Erythroblast (primary cell): ENCODE measurements around the gene FASN.
A peak's percentile ranks its signal among the peaks of the same experiment; 100 is the strongest.

Experiments
- DNase-seq, 2 experiments: peaks; one replicate each; lab custom pipeline; 2025; lab: John Stamatoyannopoulos, UW
- GATA1 ChIP-seq: IDR thresholded peaks from 2 replicates; pipeline ENCODE4 v1.6.1; 2011; ENCODE audit warnings: low read depth, mild to moderate bottlenecking, control low read depth, low read length, moderate library complexity
- POLR2A ChIP-seq: IDR thresholded peaks from 2 replicates; pipeline ENCODE4 v1.6.1; 2011; ENCODE audit warnings: mild to moderate bottlenecking, low read length

Gene FASN

GRCh38 chr17:82031303-82031884 is 66.6 kb downstream of the FASN start, which contains the start of gene RAC3:
TSS of gene RAC3 (plus strand) at chr17:82031678. CDS start at chr17:82031762, 84 bp downstream.
- no peak for TF ChIP-seq GATA1
- TF ChIP-seq POLR2A = no peak
- DNase-seq = peak; percentile 54 to 60

GRCh38 chr17:82030470-82031302 is 67.3 kb downstream of the FASN start:
- TF ChIP-seq GATA1 (no peak), POLR2A (no peak)
- peak; percentile 83 to 89 for DNase-seq

GRCh38 chr17:82029990-82030469 is 68.0 kb downstream of the FASN start:
- TF ChIP-seq GATA1 (no peak), POLR2A (no peak)

GRCh38 chr17:82029391-82029790 is 68.6 kb downstream of the FASN start:
- no peak for DNase-seq
- no peak for TF ChIP-seq POLR2A

More at GRCh38 chr17:82029990-82030469, 68.0 kb downstream of the FASN start:
- no peak for DNase-seq

GRCh38 chr17:82028966-82029365 is 69.1 kb downstream of the FASN start:
- no peak for DNase-seq

More at GRCh38 chr17:82028966-82029365, 69.1 kb downstream of the FASN start:
- TF ChIP-seq POLR2A (no peak), GATA1 (no peak)
